Fibroblast of the aortic adventitia (primary cell): ENCODE measurements around the gene INF2. TPM values are rescaled to one million over a fixed set of nuclear protein-coding genes. Genes with fewer than 3 reads are reported as not detected.

ENCODE experiments used
- DNase-seq: peaks from one replicate; pipeline ENCODE4 v3.0.0-alpha.2; 2010; ENCODE audit warnings: low read depth
- H3K4me3 ChIP-seq: 2 replicates; pipeline ENCODE4 v1.5.1; 2011; ENCODE audit warnings: low read depth, mild to moderate bottlenecking, control low read depth, low read length, moderate library complexity
- CTCF ChIP-seq: IDR thresholded peaks from 2 replicates; pipeline ENCODE4 v1.5.1; 2011; ENCODE audit warnings: mild to moderate bottlenecking, low read length, control low read depth, inconsistent platforms; ENCODE audit not compliant: insufficient read depth
- total RNA-seq: library from RNA; depleted of rRNA; stranded (reverse); fragments of >200 nt; gene quantifications from 2 replicates; pipeline ENCODE4 v1.2.3, GENCODE V29; 2012; ENCODE audit warnings: low replicate concordance

INF2 gene
- total RNA-seq, 1 donor = 64.0 TPM

GRCh38 chr14:104696671-104697316 is 7.4 kb downstream of the INF2 start:
- no peak overlapping the region for H3K4me3 ChIP-seq
- TF ChIP-seq CTCF = no peak
- DNase-seq = no peak

- no peak overlapping the region for H3K4me3 ChIP-seq
- TF ChIP-seq CTCF = no peak
- DNase-seq = no peak
Measured at GRCh38 chr14:104697317-104697703, 7.9 kb downstream of the INF2 start.

- no peak for TF ChIP-seq CTCF
- DNase-seq = peak; percentile 25
- H3K4me3 ChIP-seq = no peak overlapping the region
Measured at GRCh38 chr14:104697892-104698583, 8.6 kb downstream of the INF2 start.

GRCh38 chr14:104698688-104699425 is 9.4 kb downstream of the INF2 start:
- no peak for DNase-seq
- TF ChIP-seq CTCF = no peak
- H3K4me3 ChIP-seq = no peak overlapping the region

- no peak overlapping the region for H3K4me3 ChIP-seq
- DNase-seq = no peak
- TF ChIP-seq CTCF = no peak
Measured at GRCh38 chr14:104699426-104699748, 10.0 kb downstream of the INF2 start.

- DNase-seq = no peak
- TF ChIP-seq CTCF = no peak
Measured at GRCh38 chr14:104700225-104700651, 10.8 kb downstream of the INF2 start.

More at GRCh38 chr14:104700225-104700651, 10.8 kb downstream of the INF2 start:
- no peak overlapping the region for H3K4me3 ChIP-seq
